ENCODE measurements around the gene RNF31. TPM values are rescaled to one million over a fixed set of nuclear protein-coding genes. Genes with fewer than 3 reads are reported as not detected.

RNF31 gene
- polyA plus RNA-seq, 1 donor: 39.1 TPM

DNA sequence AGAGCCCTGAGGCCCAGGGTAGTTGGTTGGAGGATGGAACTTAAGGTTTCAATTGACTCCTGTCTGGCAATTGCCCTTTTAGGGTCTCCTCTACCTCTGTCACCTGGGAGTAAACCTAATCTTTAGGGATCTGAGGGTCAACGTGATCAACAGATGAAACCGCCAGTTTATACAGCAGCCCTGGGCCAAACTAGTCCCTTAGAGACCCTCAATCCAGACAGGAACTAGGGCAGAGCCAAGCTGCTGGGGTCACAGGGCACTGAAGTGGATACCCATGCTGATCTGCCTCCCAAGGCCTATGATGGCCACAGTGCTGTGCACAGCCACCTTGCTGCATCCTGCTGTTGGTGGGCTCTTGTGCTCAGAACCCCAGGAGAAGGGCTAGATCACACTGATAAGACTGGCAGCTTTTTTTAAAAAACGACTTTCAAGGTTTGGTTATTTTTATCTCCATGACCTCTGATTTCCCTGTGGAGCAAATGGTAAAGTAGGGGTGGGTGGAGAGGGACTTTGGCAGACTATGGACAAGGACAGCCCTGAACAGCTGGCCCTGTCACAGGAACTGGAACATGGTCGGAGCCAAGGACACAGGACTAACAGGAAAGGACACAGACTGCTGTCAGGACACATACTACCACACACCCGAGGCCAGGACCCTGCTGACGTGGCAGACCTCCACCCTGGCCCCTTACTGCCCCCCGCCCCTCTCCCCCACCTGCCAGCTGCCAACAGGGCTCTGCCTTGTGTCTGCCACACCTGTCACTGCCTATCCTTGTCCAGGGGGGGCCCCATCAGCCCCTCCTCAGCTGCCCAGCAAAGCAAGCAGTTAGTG is 16.4 kb upstream of the RNF31 start:
- DNase-seq: no peak
- H3K27ac ChIP-seq (ENCODE audit: low read length): no peak overlapping the region
- H3K27me3 ChIP-seq (ENCODE audit: control insufficient read depth, insufficient read depth, low read length): no peaks in the 10 kb centered on the region
- H3K4me3 ChIP-seq (ENCODE audit: low read length): no peak overlapping the region
- H3K4me1 ChIP-seq (ENCODE audit: control insufficient read depth, insufficient read depth, low read length): peaks cover 5% of the 10 kb centered on the region
- peaks cover 3% of the 10 kb centered on the region for H3K36me3 ChIP-seq (ENCODE audit: control insufficient read depth, insufficient read depth, low read length)
- no CpG with 5 or more reads among the region's 7 CpGs for WGBS (ENCODE audit: insufficient coverage, low lambda C conversion rate)
- H3K9me3 ChIP-seq (ENCODE audit: control insufficient read depth, low read depth, low read length): no peaks in the 10 kb centered on the region

DNA sequence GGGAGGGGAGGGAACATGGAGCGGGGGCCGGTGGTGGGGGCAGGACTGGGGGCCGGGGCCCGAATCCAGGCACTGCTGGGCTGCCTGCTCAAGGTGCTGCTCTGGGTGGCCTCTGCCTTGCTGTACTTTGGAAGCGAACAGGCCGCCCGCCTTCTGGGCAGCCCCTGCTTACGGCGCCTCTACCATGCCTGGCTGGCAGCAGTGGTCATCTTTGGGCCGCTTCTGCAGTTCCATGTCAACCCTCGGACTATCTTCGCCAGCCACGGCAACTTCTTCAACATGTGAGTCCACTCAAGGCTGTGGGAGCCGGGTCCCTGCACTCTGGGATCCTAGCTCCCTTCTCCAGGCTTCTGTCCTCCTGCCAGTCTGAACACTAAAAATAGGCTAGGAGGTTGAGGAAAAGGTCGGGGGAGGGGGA is 15.7 kb upstream of the RNF31 start:
- no CpG with 5 or more reads among the region's 15 CpGs for whole genome bisulfite sequencing (ENCODE audit: insufficient coverage, low lambda C conversion rate)
- no peak for DNase-seq
- Histone ChIP-seq H3K4me1 (ENCODE audit: control insufficient read depth, insufficient read depth, low read length) (peaks cover 5% of the 10 kb centered on the region), H3K36me3 (ENCODE audit: control insufficient read depth, insufficient read depth, low read length) (peaks cover 3% of the 10 kb centered on the region), H3K4me3 (ENCODE audit: low read length) (no peak overlapping the region), H3K27me3 (ENCODE audit: control insufficient read depth, insufficient read depth, low read length) (no peaks in the 10 kb centered on the region), H3K27ac (ENCODE audit: low read length) (no peak overlapping the region), H3K9me3 (ENCODE audit: control insufficient read depth, low read depth, low read length) (no peaks in the 10 kb centered on the region)

DNA sequence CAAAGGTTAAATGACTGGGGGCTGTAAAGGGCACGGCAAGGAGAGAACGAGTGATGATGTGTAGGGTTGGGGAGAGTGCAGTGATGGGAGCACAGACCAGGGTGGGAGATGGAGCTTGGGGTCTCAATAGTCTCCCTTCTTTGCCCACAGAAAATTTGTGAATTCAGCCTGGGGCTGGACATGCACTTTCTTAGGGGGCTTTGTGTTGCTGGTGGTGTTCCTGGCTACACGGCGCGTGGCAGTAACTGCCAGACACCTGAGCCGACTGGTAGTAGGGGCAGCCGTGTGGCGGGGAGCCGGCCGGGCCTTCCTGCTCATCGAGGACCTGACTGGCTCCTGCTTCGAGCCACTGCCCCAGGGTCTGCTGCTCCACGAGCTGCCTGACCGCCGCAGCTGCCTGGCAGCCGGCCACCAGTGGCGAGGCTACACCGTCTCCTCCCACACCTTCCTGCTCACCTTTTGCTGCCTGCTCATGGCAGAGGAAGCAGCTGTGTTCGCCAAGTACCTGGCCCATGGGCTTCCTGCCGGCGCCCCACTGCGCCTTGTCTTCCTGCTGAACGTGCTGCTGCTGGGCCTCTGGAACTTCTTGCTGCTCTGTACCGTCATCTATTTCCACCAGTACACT is 15.1 kb upstream of the RNF31 start:
- Histone ChIP-seq H3K27me3 (ENCODE audit: control insufficient read depth, insufficient read depth, low read length) (no peaks in the 10 kb centered on the region), H3K9me3 (ENCODE audit: control insufficient read depth, low read depth, low read length) (no peaks in the 10 kb centered on the region), H3K36me3 (ENCODE audit: control insufficient read depth, insufficient read depth, low read length) (peaks cover 4% of the 10 kb centered on the region), H3K27ac (ENCODE audit: low read length) (no peak overlapping the region), H3K4me3 (ENCODE audit: low read length) (no peak overlapping the region), H3K4me1 (ENCODE audit: control insufficient read depth, insufficient read depth, low read length) (peaks cover 9% of the 10 kb centered on the region)
- no peak for DNase-seq
- no CpG with 5 or more reads among the region's 24 CpGs for WGBS (ENCODE audit: insufficient coverage, low lambda C conversion rate)

DNA sequence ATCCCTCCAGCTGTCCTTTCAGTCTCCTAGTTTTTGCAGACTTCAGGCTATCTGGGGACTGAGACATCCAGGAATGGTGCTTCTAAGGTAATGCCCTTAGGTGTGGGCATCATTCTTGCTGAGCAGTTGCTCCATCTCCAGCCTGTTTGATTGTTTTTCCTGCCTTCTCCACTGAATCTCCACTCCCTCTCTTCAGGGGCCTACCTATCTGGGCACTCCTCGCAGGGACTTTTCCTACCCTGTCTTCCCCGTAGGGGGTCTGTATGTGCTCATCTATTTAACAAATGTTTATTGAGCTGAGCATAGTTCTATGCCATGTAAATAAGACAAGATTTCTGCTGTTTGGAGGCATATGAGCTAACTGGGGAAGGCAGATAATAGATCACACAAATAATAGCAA is 14.3 kb upstream of the RNF31 start:
- Histone ChIP-seq H3K27me3 (ENCODE audit: control insufficient read depth, insufficient read depth, low read length) (no peaks in the 10 kb centered on the region), H3K36me3 (ENCODE audit: control insufficient read depth, insufficient read depth, low read length) (peaks cover 12% of the 10 kb centered on the region), H3K9me3 (ENCODE audit: control insufficient read depth, low read depth, low read length) (no peaks in the 10 kb centered on the region), H3K4me1 (ENCODE audit: control insufficient read depth, insufficient read depth, low read length) (peaks cover 16% of the 10 kb centered on the region), H3K27ac (ENCODE audit: low read length) (no peak overlapping the region), H3K4me3 (ENCODE audit: low read length) (no peak overlapping the region)
- no CpG with 5 or more reads among the region's 2 CpGs for WGBS (ENCODE audit: insufficient coverage, low lambda C conversion rate)
- no peak for DNase-seq

DNA sequence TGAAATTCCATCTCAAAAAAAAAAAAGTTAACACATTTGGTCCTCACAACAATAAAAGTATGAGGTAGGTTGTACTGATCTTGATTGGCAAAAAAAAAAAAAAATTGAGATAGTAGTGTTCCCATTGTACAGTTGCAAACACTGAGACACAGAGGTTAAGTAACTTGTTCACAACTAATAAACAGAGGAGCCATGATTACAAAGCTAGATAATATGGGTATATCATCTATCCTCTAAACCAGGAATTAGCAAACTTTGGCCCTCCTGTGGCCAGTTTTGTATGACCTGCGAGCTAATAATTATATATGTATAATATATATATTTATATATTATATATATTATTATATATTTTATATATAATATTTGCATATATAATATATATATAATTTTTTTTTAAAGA is 13.6 kb upstream of the RNF31 start:
- Histone ChIP-seq H3K4me1 (ENCODE audit: control insufficient read depth, insufficient read depth, low read length) (peaks cover 23% of the 10 kb centered on the region), H3K36me3 (ENCODE audit: control insufficient read depth, insufficient read depth, low read length) (peaks cover 20% of the 10 kb centered on the region), H3K4me3 (ENCODE audit: low read length) (no peak overlapping the region), H3K27ac (ENCODE audit: low read length) (no peak overlapping the region), H3K27me3 (ENCODE audit: control insufficient read depth, insufficient read depth, low read length) (no peaks in the 10 kb centered on the region), H3K9me3 (ENCODE audit: control insufficient read depth, low read depth, low read length) (no peaks in the 10 kb centered on the region)
- DNase-seq: no peak
- WGBS (ENCODE audit: insufficient coverage, low lambda C conversion rate): no CpG with 5 or more reads among the region's 1 CpG

DNA sequence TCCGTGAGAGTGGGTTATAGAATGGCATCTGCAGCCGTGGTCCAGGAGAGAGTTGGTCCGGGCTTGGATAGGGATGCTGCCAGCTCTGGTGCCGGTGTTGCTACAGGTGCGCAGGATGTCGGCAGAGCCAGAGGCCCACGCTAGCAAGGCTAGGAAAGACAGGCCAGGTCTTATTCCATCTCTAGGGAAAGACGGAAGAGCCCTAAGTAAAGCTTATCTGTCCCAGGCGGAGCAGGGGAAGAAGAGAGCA is 11.8 kb upstream of the RNF31 start:
- DNase-seq: no peak
- Histone ChIP-seq H3K4me1 (ENCODE audit: control insufficient read depth, insufficient read depth, low read length) (peaks cover 33% of the 10 kb centered on the region), H3K27ac (ENCODE audit: low read length) (peak overlapping the region; percentile 85), H3K9me3 (ENCODE audit: control insufficient read depth, low read depth, low read length) (no peaks in the 10 kb centered on the region), H3K4me3 (ENCODE audit: low read length) (peak overlapping the region; percentile 57), H3K27me3 (ENCODE audit: control insufficient read depth, insufficient read depth, low read length) (no peaks in the 10 kb centered on the region), H3K36me3 (ENCODE audit: control insufficient read depth, insufficient read depth, low read length) (peaks cover 29% of the 10 kb centered on the region)
- no CpG with 5 or more reads among the region's 9 CpGs for WGBS (ENCODE audit: insufficient coverage, low lambda C conversion rate)

DNA sequence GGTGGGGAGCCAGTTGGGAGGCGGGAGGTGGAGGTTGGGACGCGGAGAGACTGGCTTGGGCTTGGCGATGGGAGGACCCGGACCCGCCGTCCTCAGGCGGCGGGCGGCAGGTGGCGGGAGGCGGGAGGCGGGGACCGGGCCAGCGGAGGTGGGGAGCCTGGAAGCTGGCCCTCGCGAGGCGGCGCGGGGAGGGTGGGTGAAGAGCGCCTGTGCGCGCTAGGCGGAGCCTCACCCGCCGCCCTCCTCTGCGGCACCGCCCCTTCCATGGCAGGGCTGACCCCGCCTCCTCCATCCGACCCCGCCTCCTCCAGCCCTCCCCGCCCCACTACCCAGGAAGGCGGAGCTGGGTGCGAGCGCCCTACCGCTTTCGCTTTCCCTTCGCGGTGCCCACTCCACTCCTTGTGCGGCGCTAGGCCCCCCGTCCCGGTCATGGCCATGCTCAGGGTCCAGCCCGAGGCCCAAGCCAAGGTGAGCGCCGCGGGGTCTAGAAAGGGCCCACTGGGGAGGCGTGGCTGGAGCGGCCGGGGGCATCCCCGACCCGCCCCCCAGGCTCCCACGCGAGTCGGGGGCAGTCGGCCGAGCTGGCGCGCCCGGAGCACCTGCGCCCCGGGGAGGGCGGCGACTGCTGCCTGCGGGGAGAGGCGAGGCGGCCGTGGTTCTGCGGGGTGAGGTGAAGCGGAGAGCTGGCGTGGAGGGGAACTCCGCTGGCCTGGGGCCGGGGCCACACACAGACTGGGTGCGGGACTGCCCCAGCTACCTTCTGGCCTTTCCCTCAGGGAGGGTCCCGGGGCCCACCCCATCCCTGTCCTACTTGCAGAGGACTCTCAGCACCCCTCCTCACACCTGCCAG is 11.2 kb upstream of the RNF31 start, which contains the start of gene PSME1:
PSME1 (plus strand) TSS at position 361 of the 850 bp plus-strand sequence; CDS start at position 430, 69 bp downstream.
- H3K9me3 ChIP-seq (ENCODE audit: control insufficient read depth, low read depth, low read length): no peaks in the 10 kb centered on the region
- H3K36me3 ChIP-seq (ENCODE audit: control insufficient read depth, insufficient read depth, low read length): peaks cover 29% of the 10 kb centered on the region
- peaks cover 33% of the 10 kb centered on the region for H3K4me1 ChIP-seq (ENCODE audit: control insufficient read depth, insufficient read depth, low read length)
- peak within 1 kb of the TSS; percentile 85 for H3K27ac ChIP-seq (ENCODE audit: low read length)
- no peaks in the 10 kb centered on the region for H3K27me3 ChIP-seq (ENCODE audit: control insufficient read depth, insufficient read depth, low read length)
- H3K4me3 ChIP-seq (ENCODE audit: low read length): peak within 1 kb of the TSS; percentile 83
- WGBS (ENCODE audit: insufficient coverage, low lambda C conversion rate): no CpG with 5 or more reads among the region's 75 CpGs
- DNase-seq: peak; percentile 95 to 97

DNA sequence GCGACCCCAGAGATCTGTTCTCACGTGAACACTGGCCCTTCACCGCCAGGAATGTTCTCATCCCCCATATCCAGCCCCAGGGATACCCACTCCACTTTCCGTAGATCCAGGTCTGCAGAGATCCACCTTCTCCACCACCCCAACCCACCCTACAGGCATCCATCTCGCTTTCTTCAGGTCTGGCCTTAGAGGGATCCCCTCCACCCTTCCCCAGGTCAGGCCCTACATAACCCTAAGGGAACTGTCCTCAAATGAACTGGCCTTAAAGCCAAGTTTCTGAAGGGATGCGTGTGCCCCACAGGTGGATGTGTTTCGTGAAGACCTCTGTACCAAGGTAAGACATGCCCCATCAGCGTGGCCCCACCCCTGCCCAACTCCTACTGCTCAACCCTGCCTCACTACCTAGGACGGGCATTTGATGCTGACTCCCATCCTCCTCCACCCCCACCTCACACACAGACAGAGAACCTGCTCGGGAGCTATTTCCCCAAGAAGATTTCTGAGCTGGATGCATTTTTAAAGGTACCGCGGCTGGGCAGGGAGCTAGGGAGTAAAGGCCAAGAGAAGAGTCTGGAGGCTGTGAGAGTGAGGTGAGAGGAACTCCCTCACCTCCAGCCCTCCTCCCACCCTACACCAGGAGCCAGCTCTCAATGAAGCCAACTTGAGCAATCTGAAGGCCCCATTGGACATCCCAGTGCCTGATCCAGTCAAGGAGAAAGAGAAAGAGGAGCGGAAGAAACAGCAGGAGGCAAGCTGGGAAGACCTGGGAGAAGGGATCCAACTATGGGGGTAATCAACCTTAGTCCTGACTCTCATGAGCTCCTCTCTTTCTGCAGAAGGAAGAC is 10.4 kb upstream of the RNF31 start:
- Histone ChIP-seq H3K36me3 (ENCODE audit: control insufficient read depth, insufficient read depth, low read length) (peaks cover 29% of the 10 kb centered on the region), H3K4me1 (ENCODE audit: control insufficient read depth, insufficient read depth, low read length) (peaks cover 33% of the 10 kb centered on the region), H3K4me3 (ENCODE audit: low read length) (peak overlapping the region; percentile 83), H3K27ac (ENCODE audit: low read length) (peak overlapping the region; percentile 70), H3K9me3 (ENCODE audit: control insufficient read depth, low read depth, low read length) (no peaks in the 10 kb centered on the region), H3K27me3 (ENCODE audit: control insufficient read depth, insufficient read depth, low read length) (no peaks in the 10 kb centered on the region)
- WGBS (ENCODE audit: insufficient coverage, low lambda C conversion rate): no CpG with 5 or more reads among the region's 13 CpGs
- DNase-seq: peak in 1 of 2 donors; percentile 27

DNA sequence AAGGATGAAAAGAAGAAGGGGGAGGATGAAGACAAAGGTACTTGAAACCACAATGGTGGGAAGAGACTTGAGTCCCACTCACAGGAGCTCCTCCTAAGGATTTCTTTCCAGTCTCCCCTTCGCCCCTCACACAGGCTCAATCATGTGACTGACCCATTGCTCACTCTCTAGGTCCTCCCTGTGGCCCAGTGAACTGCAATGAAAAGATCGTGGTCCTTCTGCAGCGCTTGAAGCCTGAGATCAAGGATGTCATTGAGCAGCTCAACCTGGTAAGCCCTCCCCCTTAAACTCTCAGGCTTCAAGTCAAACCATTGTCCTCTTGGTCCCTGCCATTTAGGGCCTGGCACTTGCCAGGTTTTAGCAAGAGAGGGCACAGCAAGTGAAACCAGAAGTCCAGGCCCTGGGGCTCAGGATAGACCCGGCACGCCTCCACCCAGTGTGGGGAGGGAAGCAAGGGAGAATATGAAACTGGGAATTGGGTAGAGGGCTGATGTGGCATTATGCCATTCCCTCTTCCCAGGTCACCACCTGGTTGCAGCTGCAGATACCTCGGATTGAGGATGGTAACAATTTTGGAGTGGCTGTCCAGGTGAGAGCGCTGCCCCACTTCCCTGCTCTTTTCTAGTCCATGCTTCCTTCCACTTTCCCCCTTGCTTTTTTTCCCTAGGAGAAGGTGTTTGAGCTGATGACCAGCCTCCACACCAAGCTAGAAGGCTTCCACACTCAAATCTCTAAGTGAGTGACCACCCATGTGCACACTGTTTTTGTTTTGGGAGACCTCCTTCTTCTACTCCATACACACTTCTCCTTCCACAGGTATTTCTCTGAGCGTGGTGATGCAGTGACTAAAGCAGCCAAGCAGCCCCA is 9.5 kb upstream of the RNF31 start:
- Histone ChIP-seq H3K9me3 (ENCODE audit: control insufficient read depth, low read depth, low read length) (no peaks in the 10 kb centered on the region), H3K27ac (ENCODE audit: low read length) (no peak overlapping the region), H3K27me3 (ENCODE audit: control insufficient read depth, insufficient read depth, low read length) (no peaks in the 10 kb centered on the region), H3K4me1 (ENCODE audit: control insufficient read depth, insufficient read depth, low read length) (peaks cover 39% of the 10 kb centered on the region), H3K36me3 (ENCODE audit: control insufficient read depth, insufficient read depth, low read length) (peaks cover 26% of the 10 kb centered on the region), H3K4me3 (ENCODE audit: low read length) (no peak overlapping the region)
- no peak for DNase-seq
- no CpG with 5 or more reads among the region's 8 CpGs for WGBS (ENCODE audit: insufficient coverage, low lambda C conversion rate)
